ENCODE measurements around the gene NDST4.

DNA sequence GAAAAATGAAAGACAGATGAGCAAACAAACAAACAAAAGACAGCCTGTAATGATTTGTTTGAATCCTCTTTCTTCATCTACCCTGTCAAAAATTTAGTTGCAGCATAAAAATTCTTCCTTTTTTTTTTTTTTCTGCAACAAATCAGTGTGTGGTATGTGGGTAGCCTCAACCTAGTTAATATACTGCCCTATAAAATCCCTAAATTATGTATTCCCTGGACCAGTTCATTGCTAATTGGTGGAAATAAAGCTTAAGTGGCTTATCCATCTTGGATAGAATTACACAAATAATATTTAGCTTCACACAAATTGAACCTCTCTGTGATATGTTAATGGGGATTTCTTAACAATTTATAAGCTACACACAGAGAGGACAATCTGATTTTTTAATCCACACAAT, 208.4 kb downstream of the NDST4 start:
- no peak for TF ChIP-seq CTCF (conservative IDR thresholded peaks at IDR 0.05 in 1 of 2, IDR thresholded peaks at IDR 0.05 in 1 of 2; ENCODE audit: low read depth in 1 of 2, low read length in 2 of 2)
- TF ChIP-seq EZH2 (IDR thresholded peaks at IDR 0.05; ENCODE audit: low read length, missing control alignments), result no peak
